OCI-LY7 (cell line): ENCODE results near the gene AGER. TPM values are rescaled to one million over a fixed set of nuclear protein-coding genes. Genes with fewer than 3 reads are reported as not detected.
A peak's percentile ranks its signal among the peaks of the same experiment; 100 is the strongest.

ENCODE experiments used
- BruUV-seq: library from RNA; stranded (reverse); fragments of 400-500 nt; replicated peaks from 2 replicates; lab custom pipeline; 2021; lab: Mats Ljungman, UMichigan
- CTCF ChIA-PET: fragments of 300-600 bp; sonication (Branson Sonifier 250); formaldehyde crosslinking; loops from one replicate; lab custom pipeline; 2022; ENCODE audit warnings: antibody characterized with exemption; ENCODE audit not compliant: unreplicated experiment; lab: Charles Lee
- POLR2A ChIA-PET: fragments of 300-600 bp; sonication (Branson Sonifier 250); formaldehyde crosslinking; loops from one replicate; lab custom pipeline; 2022; ENCODE audit warnings: antibody characterized with exemption; lab: Charles Lee
- DNase-seq: peaks from one replicate; pipeline ENCODE4 v3.0.0-alpha.2; 2015; ENCODE audit warnings: low spot score
- H2AFZ ChIP-seq: fragments of 200-600 bp; sonication (generic), shearing (Covaris generic); 2 replicates; pipeline ENCODE4 v1.6.1; 2014; ENCODE audit warnings: mild to moderate bottlenecking, antibody characterized with exemption, low read length, moderate library complexity
- H3K27ac ChIP-seq: fragments of 200-600 bp; sonication (generic); 2 replicates; pipeline ENCODE4 v1.5.1; 2014; ENCODE audit warnings: mixed run types, low read depth, mild to moderate bottlenecking, moderate library complexity, low read length, inconsistent platforms; ENCODE audit not compliant: poor library complexity, severe bottlenecking
- H3K36me3 ChIP-seq: fragments of 200-600 bp; sonication (generic); 2 replicates; pipeline ENCODE4 v1.6.1; 2014; ENCODE audit warnings: mild to moderate bottlenecking, antibody characterized with exemption, low read length, moderate library complexity, mixed read lengths; ENCODE audit not compliant: insufficient read depth
- H3K4me1 ChIP-seq: fragments of 200-600 bp; sonication (generic); 2 replicates; pipeline ENCODE4 v1.5.1; 2014; ENCODE audit warnings: mild to moderate bottlenecking, low read length; ENCODE audit not compliant: insufficient read depth, poor library complexity, severe bottlenecking
- H3K4me2 ChIP-seq: fragments of 200-600 bp; sonication (generic); 2 replicates; pipeline ENCODE4 v1.6.1; 2014; ENCODE audit warnings: mild to moderate bottlenecking, low read length
- H3K4me3 ChIP-seq: fragments of 200-600 bp; sonication (generic); 2 replicates; pipeline ENCODE4 v1.5.1; 2014; ENCODE audit warnings: mild to moderate bottlenecking, low read depth, low read length; ENCODE audit not compliant: poor library complexity, severe bottlenecking
- H3K79me2 ChIP-seq: fragments of 200-600 bp; sonication (generic); 2 replicates; pipeline ENCODE4 v1.6.1; 2016; ENCODE audit warnings: low read depth, mild to moderate bottlenecking, low read length, moderate library complexity, mixed read lengths; ENCODE audit not compliant: insufficient read depth
- H3K9me2 ChIP-seq: fragments of 200-600 bp; sonication (generic); 2 replicates; pipeline ENCODE4 v1.6.1; 2016; ENCODE audit warnings: mild to moderate bottlenecking, low read length, mixed read lengths; ENCODE audit not compliant: insufficient read depth
- H3K9me3 ChIP-seq: fragments of 200-600 bp; sonication (generic); 2 replicates; pipeline ENCODE4 v1.6.1; 2014; ENCODE audit warnings: mild to moderate bottlenecking, mixed run types, low read length, mixed read lengths
- H4K20me1 ChIP-seq: fragments of 200-600 bp; sonication (generic); 2 replicates; pipeline ENCODE4 v1.6.1; 2014; ENCODE audit warnings: mild to moderate bottlenecking, antibody characterized with exemption, low read length, moderate library complexity, mixed read lengths; ENCODE audit not compliant: insufficient read depth
- EZH2phosphoT487 ChIP-seq: fragments of 200-600 bp; sonication (generic); IDR thresholded peaks from 2 replicates; pipeline ENCODE4 v1.6.1; 2018; ENCODE audit warnings: low read depth, borderline replicate concordance, mild to moderate bottlenecking, mixed run types, antibody characterized with exemption, low read length, moderate library complexity, mixed read lengths
- intact Hi-C: fragments of 100-400 bp; cut with micrococcal nuclease; formaldehyde crosslinking; loops from one replicate; pipeline ENCODE4 v1.10.0; 2022; ENCODE audit not compliant: unreplicated experiment
- total RNA-seq, 2 experiments: library from RNA; depleted of rRNA in 1 of 2; stranded (reverse); fragments of >200 nt in 1 of 2; shearing (Covaris generic) in 1 of 2; gene quantifications; 2 replicates each; pipeline ENCODE4 v1.2.3, GENCODE V29; 2014 to 2022
- TF ChIP-seq, protein P1 (sequence below): fragments of 200-600 bp; sonication (generic); conservative IDR thresholded peaks from 2 replicates; pipeline ENCODE4 v1.5.1; 2014; ENCODE audit warnings: mild to moderate bottlenecking, antibody characterized with exemption, low read length, moderate library complexity, mixed read lengths

AGER gene
- total RNA-seq, 2 experiments from 2014 or later = 6.7 to 26.9 TPM

DNA sequence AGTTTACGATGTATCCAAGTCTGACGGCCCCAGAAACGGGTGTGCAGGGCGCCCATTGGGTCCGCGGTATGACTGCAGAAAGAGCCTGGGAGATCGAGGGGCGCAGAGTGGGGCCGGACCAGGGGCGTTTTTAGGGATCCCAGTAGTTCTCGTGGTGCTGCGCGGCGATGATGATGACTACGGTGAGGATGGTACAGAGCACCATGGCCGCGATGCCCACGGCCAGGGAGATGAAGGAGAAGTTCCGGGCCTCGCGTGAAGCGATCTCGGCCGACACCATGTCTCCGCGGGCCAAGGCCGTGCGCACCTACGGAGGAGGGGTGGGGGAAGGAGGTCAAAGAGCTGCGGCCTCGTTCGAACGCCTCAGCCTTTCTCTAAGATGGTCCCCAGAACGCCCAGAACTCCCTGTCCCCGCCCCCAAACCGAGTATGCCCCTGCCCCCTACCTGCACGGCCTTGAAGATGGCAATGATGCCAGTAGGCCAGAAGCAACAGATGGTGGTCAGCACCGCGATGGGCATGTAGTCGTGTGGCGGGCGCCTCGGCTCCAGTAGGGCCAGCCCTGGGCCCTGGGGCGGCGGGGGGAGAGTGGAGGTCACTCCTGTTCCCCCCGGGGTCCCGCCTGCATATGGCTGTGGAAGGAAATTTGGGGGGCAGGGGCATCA lies 34.8 kb downstream of the AGER start:
- DNase-seq = no peak
- Histone ChIP-seq H3K9me3 (no peaks in the 10 kb centered on the region), H3K9me2 (no peaks in the 10 kb centered on the region), H3K4me3 (no peak overlapping the region), H4K20me1 (no peaks in the 10 kb centered on the region), H3K79me2 (no peaks in the 10 kb centered on the region), H3K27ac (no peak overlapping the region), H2AFZ (no peak overlapping the region), H3K4me1 (peaks cover 12% of the 10 kb centered on the region), H3K36me3 (no peaks in the 10 kb centered on the region), H3K4me2 (no peak overlapping the region)
- ChIA-PET POLR2A (no interaction called here), CTCF (no interaction called here)
- TF ChIP-seq, protein P1, sequence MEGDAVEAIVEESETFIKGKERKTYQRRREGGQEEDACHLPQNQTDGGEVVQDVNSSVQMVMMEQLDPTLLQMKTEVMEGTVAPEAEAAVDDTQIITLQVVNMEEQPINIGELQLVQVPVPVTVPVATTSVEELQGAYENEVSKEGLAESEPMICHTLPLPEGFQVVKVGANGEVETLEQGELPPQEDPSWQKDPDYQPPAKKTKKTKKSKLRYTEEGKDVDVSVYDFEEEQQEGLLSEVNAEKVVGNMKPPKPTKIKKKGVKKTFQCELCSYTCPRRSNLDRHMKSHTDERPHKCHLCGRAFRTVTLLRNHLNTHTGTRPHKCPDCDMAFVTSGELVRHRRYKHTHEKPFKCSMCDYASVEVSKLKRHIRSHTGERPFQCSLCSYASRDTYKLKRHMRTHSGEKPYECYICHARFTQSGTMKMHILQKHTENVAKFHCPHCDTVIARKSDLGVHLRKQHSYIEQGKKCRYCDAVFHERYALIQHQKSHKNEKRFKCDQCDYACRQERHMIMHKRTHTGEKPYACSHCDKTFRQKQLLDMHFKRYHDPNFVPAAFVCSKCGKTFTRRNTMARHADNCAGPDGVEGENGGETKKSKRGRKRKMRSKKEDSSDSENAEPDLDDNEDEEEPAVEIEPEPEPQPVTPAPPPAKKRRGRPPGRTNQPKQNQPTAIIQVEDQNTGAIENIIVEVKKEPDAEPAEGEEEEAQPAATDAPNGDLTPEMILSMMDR = no peak
- no peak for TF ChIP-seq EZH2phosphoT487
- BruUV-seq = no TSS peak
- intact Hi-C loops = no loop called here

DNA sequence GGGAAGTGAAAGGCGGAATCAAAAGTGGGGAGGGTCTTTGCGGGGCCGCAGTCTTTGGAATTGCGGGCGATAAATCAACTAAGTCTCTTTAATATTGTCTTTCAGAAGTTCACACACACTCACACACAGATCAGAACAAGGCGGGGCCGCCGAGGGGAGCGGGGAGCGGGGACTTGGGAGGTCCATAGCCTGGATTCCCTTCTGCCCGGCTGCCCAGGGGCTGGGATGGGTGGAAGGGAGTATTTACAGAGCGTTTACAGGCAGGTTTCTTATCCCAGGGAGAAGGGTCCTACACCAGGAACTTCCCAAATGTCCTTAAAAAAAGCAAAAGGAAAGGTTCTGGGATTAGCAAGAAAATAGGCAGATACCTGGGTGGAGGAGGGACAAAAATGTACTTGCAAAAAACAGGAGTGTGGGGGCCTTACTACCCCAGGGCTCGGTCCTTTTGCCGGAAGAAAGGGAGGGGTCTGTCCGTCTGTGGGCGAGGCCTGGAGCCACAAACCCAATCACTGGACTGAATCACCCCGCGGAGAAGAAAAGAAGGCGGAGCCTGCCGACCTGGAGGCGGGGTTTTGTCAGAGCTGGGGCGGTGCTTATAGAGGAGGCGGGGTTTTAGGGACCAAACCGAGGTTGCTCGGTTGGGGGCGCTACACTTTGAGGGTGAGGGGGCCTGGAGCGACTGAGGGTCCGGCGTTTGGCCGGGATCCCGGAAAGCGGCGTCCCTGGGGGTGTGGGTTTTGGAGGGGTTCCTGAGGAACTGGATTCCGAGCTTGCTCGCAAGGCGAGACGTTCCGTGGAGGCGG lies 35.6 kb downstream of the AGER start:
- CTCF ChIA-PET = no interaction called here
- intact Hi-C loops = no loop called here
- Histone ChIP-seq H2AFZ (no peak overlapping the region), H3K4me2 (no peak overlapping the region), H4K20me1 (no peaks in the 10 kb centered on the region), H3K27ac (no peak overlapping the region), H3K9me3 (no peaks in the 10 kb centered on the region), H3K4me3 (no peak overlapping the region), H3K4me1 (peaks cover 9% of the 10 kb centered on the region), H3K9me2 (no peaks in the 10 kb centered on the region), H3K79me2 (no peaks in the 10 kb centered on the region), H3K36me3 (no peaks in the 10 kb centered on the region)
- DNase-seq = no peak
- POLR2A ChIA-PET = no interaction called here
- BruUV-seq = no TSS peak
- TF ChIP-seq, protein P1 = 0 out of 2 replicates have a peak, but pooled peaks have one; percentile 15
- no peak for TF ChIP-seq EZH2phosphoT487
